Small intestine (tissue), 7 donors: Measurements from ENCODE around the gene SERPINA1. TPM values are rescaled to one million over a fixed set of nuclear protein-coding genes. Genes with fewer than 3 reads are reported as not detected.
"Not testable (repeated sequence)": the region's sequence is repeated elsewhere in the genome, so short reads cannot be mapped to it uniquely, and the experiment has no call there.

Source experiments
- DNase-seq, 2 donors: peaks; one replicate each; pipeline versions ENCODE4 v3.0.0 to v3.0.0-alpha.2; 2013
- FAIRE-seq: peaks from 2 replicates; lab custom pipeline; 2012; peaks lifted over from hg19 to GRCh38; lab: Jason Lieb, UNC
- H3K27ac ChIP-seq, 3 donors: one replicate each; pipeline ENCODE4 v1.5.1; 2013; ENCODE audit warnings: low read length in 2 of 3, mild to moderate bottlenecking in 2 of 3, control low read depth in 1 of 3, inconsistent platforms in 1 of 3, low read depth in 1 of 3, moderate library complexity in 1 of 3
- H3K27me3 ChIP-seq, 3 donors: one replicate each; pipeline ENCODE4 v1.6.1; 2013; ENCODE audit warnings: low read length in 3 of 3, inconsistent platforms in 1 of 3; ENCODE audit not compliant: control insufficient read depth in 3 of 3, insufficient read depth in 3 of 3
- H3K36me3 ChIP-seq, 3 donors: one replicate each; pipeline ENCODE4 v1.6.1; 2013; ENCODE audit warnings: low read length in 3 of 3, inconsistent platforms in 1 of 3, low read depth in 1 of 3, mild to moderate bottlenecking in 1 of 3, moderate library complexity in 1 of 3; ENCODE audit not compliant: control insufficient read depth in 3 of 3, insufficient read depth in 2 of 3
- H3K4me1 ChIP-seq, 3 donors: one replicate each; pipeline ENCODE4 v1.6.1; 2013; ENCODE audit warnings: low read length in 2 of 3, inconsistent platforms in 1 of 3, low read depth in 1 of 3, mild to moderate bottlenecking in 1 of 3, moderate library complexity in 1 of 3; ENCODE audit not compliant: control insufficient read depth in 3 of 3, insufficient read depth in 2 of 3
- H3K4me3 ChIP-seq, 3 donors: one replicate each; pipeline ENCODE4 v1.5.1; 2013; ENCODE audit warnings: low read length in 3 of 3, control low read depth in 1 of 3, inconsistent platforms in 1 of 3, low read depth in 1 of 3, mild to moderate bottlenecking in 1 of 3, moderate library complexity in 1 of 3
- H3K9me3 ChIP-seq, 2 donors: one replicate each; pipeline ENCODE4 v1.6.1; 2013; ENCODE audit warnings: low read depth in 1 of 2, low read length in 1 of 2; ENCODE audit not compliant: control insufficient read depth in 2 of 2, insufficient read depth in 1 of 2
- WGBS, 3 donors: extraction: QIAGEN DNeasy Blood & Tissue Kit; methylation state at CpG; one replicate each; pipeline ENCODE4 v1.1.7; 2013; 5-methylcytosine and 5-hydroxymethylcytosine counted together
- polyA plus RNA-seq, 4 donors: library from polyadenylated mRNA; stranded (reverse) in 3 of 4; unstranded in 1 of 4; fragments of 200-250 nt in 3 of 4; fragments of 120-200 nt in 1 of 4; gene quantifications; one replicate each; pipeline versions ENCODE4 v1.2.1 to v1.2.3, GENCODE V29; 2013
- donor health status: healthy with polysubstance abuse.
- donor health status: control.
- donor health status: control.
- donor health status: Bipolar disorder and iron deficiency.
- donor health status: healthy.

The SERPINA1 gene
- polyA plus RNA-seq, 4 donors: 204 to 3,497 (median 330) TPM

GRCh38 chr14:94417497-94418205, 29.2 kb upstream of the SERPINA1 start:
- H3K4me1 ChIP-seq, H3K27me3 ChIP-seq, H3K9me3 ChIP-seq, DNase-seq, H3K27ac ChIP-seq, H3K36me3 ChIP-seq, FAIRE-seq, H3K4me3 ChIP-seq: not testable (repeated sequence)
- WGBS, 3 donors: 74 to 79% (median 76%) methylated on average over 3 of the region's 3 CpGs

GRCh38 chr14:94412671-94413638, 24.6 kb upstream of the SERPINA1 start:
- Histone ChIP-seq H3K27ac (no peak overlapping the region), H3K27me3 (peaks cover 0 to 4% (median 0%) of the 10 kb centered on the region in 3 donors), H3K4me3 (no peak overlapping the region), H3K4me1 (peaks cover 0 to 7% (median 0%) of the 10 kb centered on the region in 3 donors), H3K36me3 (no peaks in the 10 kb centered on the region), H3K9me3 (peaks cover 0 to 2% of the 10 kb centered on the region in 2 donors)
- no peak for FAIRE-seq
- 62 to 69% (median 64%) methylated on average over 8 of the region's 8 CpGs for WGBS, 3 donors
- peak; percentile 37 to 51 for DNase-seq

- 4 to 19% (median 5%) methylated on average over 1 of the region's 1 CpG for WGBS, 3 donors
- no peak overlapping the region for H3K27ac ChIP-seq
- peaks cover 0 to 4% (median 0%) of the 10 kb centered on the region in 3 donors for H3K27me3 ChIP-seq
- no peak overlapping the region for H3K4me3 ChIP-seq
- peak; percentile 32 to 41 for DNase-seq
- H3K4me1 ChIP-seq: peaks cover 0 to 7% (median 0%) of the 10 kb centered on the region in 3 donors
- no peak for FAIRE-seq
- H3K36me3 ChIP-seq: no peaks in the 10 kb centered on the region
- H3K9me3 ChIP-seq: peaks cover 0 to 2% of the 10 kb centered on the region in 2 donors
Observed at GRCh38 chr14:94411638-94412037, 23.2 kb upstream of the SERPINA1 start.

GRCh38 chr14:94409430-94409829, 21.0 kb upstream of the SERPINA1 start:
- H3K4me1 ChIP-seq, H3K36me3 ChIP-seq, H3K4me3 ChIP-seq, H3K9me3 ChIP-seq, H3K27ac ChIP-seq, FAIRE-seq, H3K27me3 ChIP-seq, DNase-seq: not testable (repeated sequence)
- 81 to 88% (median 88%) methylated on average over 5 of the region's 5 CpGs for WGBS, 3 donors

GRCh38 chr14:94408546-94409095, 20.2 kb upstream of the SERPINA1 start:
- Histone ChIP-seq H3K36me3 (no peaks in the 10 kb centered on the region), H3K4me3 (no peak overlapping the region), H3K4me1 (peaks cover 0 to 7% (median 0%) of the 10 kb centered on the region in 3 donors), H3K9me3 (peaks cover 0 to 2% of the 10 kb centered on the region in 2 donors), H3K27me3 (peaks cover 0 to 4% (median 0%) of the 10 kb centered on the region in 3 donors), H3K27ac (no peak overlapping the region)
- no peak for FAIRE-seq
- no peak for DNase-seq
- 78 to 87% (median 82%) methylated on average over 4 of the region's 4 CpGs for WGBS, 3 donors

GRCh38 chr14:94407906-94408305, 19.5 kb upstream of the SERPINA1 start:
- Histone ChIP-seq H3K27ac (no peak overlapping the region), H3K36me3 (no peaks in the 10 kb centered on the region), H3K27me3 (peaks cover 0 to 1% (median 0%) of the 10 kb centered on the region in 3 donors), H3K9me3 (peaks cover 0 to 2% of the 10 kb centered on the region in 2 donors), H3K4me1 (peaks cover 0 to 7% (median 0%) of the 10 kb centered on the region in 3 donors), H3K4me3 (no peak overlapping the region)
- FAIRE-seq (no peak), DNase-seq (no peak)

GRCh38 chr14:94406910-94407309, 18.5 kb upstream of the SERPINA1 start:
- H3K4me3 ChIP-seq: no peak overlapping the region
- H3K9me3 ChIP-seq: peaks cover 0 to 2% of the 10 kb centered on the region in 2 donors
- H3K36me3 ChIP-seq: no peaks in the 10 kb centered on the region
- no peaks in the 10 kb centered on the region for H3K27me3 ChIP-seq
- FAIRE-seq (no peak), DNase-seq (no peak)
- H3K27ac ChIP-seq: no peak overlapping the region
- H3K4me1 ChIP-seq: no peaks in the 10 kb centered on the region

- no peaks in the 10 kb centered on the region for H3K27me3 ChIP-seq
- FAIRE-seq (no peak), DNase-seq (no peak)
- no peak overlapping the region for H3K27ac ChIP-seq
- no peaks in the 10 kb centered on the region for H3K36me3 ChIP-seq
- H3K4me1 ChIP-seq: no peaks in the 10 kb centered on the region
- 93 to 98% (median 95%) methylated on average over 2 of the region's 2 CpGs for WGBS, 3 donors
- peaks cover 0 to 2% of the 10 kb centered on the region in 2 donors for H3K9me3 ChIP-seq
- no peak overlapping the region for H3K4me3 ChIP-seq
Observed at GRCh38 chr14:94405486-94405885, 17.1 kb upstream of the SERPINA1 start.
